Measurements from ENCODE around the gene TBC1D21.

- TF ChIP-seq CTCF (IDR thresholded peaks at IDR 0.05; ENCODE audit: low read length) (no peak), EZH2 (IDR thresholded peaks at IDR 0.05; ENCODE audit: borderline replicate concordance, low read length) (no peak)
Observed at GRCh38 chr15:73845507-73845906, 27.9 kb upstream of the TBC1D21 start.

Measured in OCI-LY1 (cell line).